Measurements from ENCODE around the gene LDAF1.

DNA sequence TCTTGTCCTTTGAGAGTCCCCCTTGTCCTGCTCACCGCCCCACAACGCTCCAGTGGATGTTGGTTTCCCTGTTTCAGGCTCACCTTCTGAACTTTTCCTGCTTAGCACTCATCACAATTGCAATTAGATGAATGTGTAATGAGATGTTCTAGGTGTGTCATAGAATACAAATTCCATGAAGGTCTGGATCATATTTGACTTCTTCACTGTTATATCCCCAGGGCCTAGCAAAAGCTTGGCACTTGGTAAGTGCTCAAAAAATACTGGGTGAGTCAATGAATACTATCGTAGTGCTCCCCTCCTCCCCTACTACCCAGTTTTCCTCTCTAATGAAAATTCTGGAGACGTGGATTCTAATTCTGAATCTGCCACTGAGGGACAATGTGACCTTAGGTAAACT lies 40.9 kb upstream of the LDAF1 start:
- no peak for TF ChIP-seq TCF7 (IDR thresholded peaks at IDR 0.05; ENCODE audit: borderline replicate concordance)
- no peak for TF ChIP-seq POLR2AphosphoS2 (IDR thresholded peaks at IDR 0.05; ENCODE audit: low read depth, low read length)
- TF ChIP-seq, protein P1, sequence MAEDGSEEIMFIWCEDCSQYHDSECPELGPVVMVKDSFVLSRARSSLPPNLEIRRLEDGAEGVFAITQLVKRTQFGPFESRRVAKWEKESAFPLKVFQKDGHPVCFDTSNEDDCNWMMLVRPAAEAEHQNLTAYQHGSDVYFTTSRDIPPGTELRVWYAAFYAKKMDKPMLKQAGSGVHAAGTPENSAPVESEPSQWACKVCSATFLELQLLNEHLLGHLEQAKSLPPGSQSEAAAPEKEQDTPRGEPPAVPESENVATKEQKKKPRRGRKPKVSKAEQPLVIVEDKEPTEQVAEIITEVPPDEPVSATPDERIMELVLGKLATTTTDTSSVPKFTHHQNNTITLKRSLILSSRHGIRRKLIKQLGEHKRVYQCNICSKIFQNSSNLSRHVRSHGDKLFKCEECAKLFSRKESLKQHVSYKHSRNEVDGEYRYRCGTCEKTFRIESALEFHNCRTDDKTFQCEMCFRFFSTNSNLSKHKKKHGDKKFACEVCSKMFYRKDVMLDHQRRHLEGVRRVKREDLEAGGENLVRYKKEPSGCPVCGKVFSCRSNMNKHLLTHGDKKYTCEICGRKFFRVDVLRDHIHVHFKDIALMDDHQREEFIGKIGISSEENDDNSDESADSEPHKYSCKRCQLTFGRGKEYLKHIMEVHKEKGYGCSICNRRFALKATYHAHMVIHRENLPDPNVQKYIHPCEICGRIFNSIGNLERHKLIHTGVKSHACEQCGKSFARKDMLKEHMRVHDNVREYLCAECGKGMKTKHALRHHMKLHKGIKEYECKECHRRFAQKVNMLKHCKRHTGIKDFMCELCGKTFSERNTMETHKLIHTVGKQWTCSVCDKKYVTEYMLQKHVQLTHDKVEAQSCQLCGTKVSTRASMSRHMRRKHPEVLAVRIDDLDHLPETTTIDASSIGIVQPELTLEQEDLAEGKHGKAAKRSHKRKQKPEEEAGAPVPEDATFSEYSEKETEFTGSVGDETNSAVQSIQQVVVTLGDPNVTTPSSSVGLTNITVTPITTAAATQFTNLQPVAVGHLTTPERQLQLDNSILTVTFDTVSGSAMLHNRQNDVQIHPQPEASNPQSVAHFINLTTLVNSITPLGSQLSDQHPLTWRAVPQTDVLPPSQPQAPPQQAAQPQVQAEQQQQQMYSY (CRISPR knock-in tag; IDR thresholded peaks at IDR 0.05), result no peak
- TF ChIP-seq TAF1 (IDR thresholded peaks at IDR 0.05; ENCODE audit: borderline replicate concordance, low read depth, low read length), result no peak
- TF ChIP-seq, protein P2, sequence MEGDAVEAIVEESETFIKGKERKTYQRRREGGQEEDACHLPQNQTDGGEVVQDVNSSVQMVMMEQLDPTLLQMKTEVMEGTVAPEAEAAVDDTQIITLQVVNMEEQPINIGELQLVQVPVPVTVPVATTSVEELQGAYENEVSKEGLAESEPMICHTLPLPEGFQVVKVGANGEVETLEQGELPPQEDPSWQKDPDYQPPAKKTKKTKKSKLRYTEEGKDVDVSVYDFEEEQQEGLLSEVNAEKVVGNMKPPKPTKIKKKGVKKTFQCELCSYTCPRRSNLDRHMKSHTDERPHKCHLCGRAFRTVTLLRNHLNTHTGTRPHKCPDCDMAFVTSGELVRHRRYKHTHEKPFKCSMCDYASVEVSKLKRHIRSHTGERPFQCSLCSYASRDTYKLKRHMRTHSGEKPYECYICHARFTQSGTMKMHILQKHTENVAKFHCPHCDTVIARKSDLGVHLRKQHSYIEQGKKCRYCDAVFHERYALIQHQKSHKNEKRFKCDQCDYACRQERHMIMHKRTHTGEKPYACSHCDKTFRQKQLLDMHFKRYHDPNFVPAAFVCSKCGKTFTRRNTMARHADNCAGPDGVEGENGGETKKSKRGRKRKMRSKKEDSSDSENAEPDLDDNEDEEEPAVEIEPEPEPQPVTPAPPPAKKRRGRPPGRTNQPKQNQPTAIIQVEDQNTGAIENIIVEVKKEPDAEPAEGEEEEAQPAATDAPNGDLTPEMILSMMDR (IDR thresholded peaks at IDR 0.05 in 2 of 3, conservative IDR thresholded peaks at IDR 0.05 in 1 of 3; ENCODE audit: control insufficient read depth in 2 of 3, extremely low read depth in 1 of 3, insufficient read depth in 1 of 3, low read depth in 3 of 3, low read length in 3 of 3), result no peak
- no peak for TF ChIP-seq TCF12 (IDR thresholded peaks at IDR 0.05; ENCODE audit: low read depth, low read length)
- no peak for TF ChIP-seq MXI1 (IDR thresholded peaks at IDR 0.05; ENCODE audit: low read depth, low read length)
